IPS DF 6.9 (cell line): ENCODE data around the gene RALB.

Experiments used
- DNase-seq: peaks from one replicate; pipeline ENCODE4 v3.0.0-alpha.2; 2013; ENCODE audit warnings: low read depth, low spot score
- H3K27ac ChIP-seq: one replicate; pipeline ENCODE4 v1.5.1; 2013; ENCODE audit warnings: low read length, control low read depth
- H3K27me3 ChIP-seq: 2 replicates; pipeline ENCODE4 v1.6.1; 2013; ENCODE audit warnings: mild to moderate bottlenecking, low read length; ENCODE audit not compliant: control insufficient read depth, insufficient read depth
- H3K36me3 ChIP-seq: 2 replicates; pipeline ENCODE4 v1.6.1; 2013; ENCODE audit warnings: low read length; ENCODE audit not compliant: control insufficient read depth, insufficient read depth
- H3K4me1 ChIP-seq: 2 replicates; pipeline ENCODE4 v1.6.1; 2013; ENCODE audit warnings: low read length; ENCODE audit not compliant: control insufficient read depth, insufficient read depth
- H3K4me3 ChIP-seq: 2 replicates; pipeline ENCODE4 v1.5.1; 2013; ENCODE audit warnings: mild to moderate bottlenecking, low read length
- H3K9me3 ChIP-seq: 2 replicates; pipeline ENCODE4 v1.6.1; 2013; ENCODE audit warnings: low read length, inconsistent platforms; ENCODE audit not compliant: control insufficient read depth, insufficient read depth
- WGBS: extraction: QIAGEN DNeasy Blood & Tissue Kit; methylation state at CpG from one replicate; pipeline ENCODE4 v1.1.7; 2013; ENCODE audit warnings: mixed read lengths, missing lambda C conversion rate; ENCODE audit not compliant: insufficient read length, insufficient coverage; 5-methylcytosine and 5-hydroxymethylcytosine counted together

RALB gene

DNA sequence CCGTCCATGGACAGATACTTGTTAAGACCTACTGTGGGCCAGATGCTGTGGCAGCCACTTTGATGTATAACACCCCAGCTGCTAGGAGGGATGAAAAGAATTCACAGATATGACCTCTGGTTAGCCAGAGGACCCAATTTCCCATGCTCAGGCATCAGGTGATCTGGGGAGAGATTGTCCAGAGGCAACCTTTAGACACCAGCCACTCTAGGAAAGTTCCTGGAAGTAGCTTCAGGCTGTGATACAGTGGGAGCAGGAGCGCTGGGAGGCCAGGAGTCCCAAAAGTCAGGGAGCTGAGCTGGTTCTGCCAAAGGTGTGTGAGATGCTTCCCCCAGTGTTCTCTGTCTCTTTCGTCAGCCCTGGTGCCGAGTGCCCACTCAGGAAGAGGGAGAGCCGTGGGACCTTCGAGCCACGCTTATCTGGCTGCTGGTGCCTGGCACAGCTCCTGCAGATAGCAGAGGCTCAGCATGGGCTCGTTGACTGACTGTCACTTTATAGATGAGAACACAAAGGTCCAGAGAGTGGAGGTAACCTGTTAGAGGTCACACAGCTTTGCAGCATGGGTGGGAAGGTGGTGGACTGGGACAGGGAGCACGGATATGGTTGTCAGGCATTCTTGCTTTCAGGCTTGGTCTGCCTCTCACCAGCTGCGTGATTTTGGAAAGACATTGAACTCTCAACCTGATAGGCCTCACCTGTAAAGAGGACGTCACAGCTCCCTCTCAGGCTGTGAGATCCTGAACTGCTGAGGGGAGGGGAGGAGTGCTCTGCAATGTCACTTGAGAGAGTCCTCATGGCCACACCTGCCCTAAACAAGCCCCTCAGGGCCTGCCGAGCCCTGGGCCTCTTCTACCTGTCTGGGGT, 7.8 kb upstream of the RALB start:
- Histone ChIP-seq H3K4me1 (peaks cover 11% of the 10 kb centered on the region), H3K27me3 (no peaks in the 10 kb centered on the region), H3K27ac (no peak overlapping the region), H3K36me3 (no peaks in the 10 kb centered on the region), H3K4me3 (no peak overlapping the region), H3K9me3 (no peaks in the 10 kb centered on the region)
- DNase-seq = no peak
- whole genome bisulfite sequencing = no CpG with 5 or more reads among the region's 12 CpGs

DNA sequence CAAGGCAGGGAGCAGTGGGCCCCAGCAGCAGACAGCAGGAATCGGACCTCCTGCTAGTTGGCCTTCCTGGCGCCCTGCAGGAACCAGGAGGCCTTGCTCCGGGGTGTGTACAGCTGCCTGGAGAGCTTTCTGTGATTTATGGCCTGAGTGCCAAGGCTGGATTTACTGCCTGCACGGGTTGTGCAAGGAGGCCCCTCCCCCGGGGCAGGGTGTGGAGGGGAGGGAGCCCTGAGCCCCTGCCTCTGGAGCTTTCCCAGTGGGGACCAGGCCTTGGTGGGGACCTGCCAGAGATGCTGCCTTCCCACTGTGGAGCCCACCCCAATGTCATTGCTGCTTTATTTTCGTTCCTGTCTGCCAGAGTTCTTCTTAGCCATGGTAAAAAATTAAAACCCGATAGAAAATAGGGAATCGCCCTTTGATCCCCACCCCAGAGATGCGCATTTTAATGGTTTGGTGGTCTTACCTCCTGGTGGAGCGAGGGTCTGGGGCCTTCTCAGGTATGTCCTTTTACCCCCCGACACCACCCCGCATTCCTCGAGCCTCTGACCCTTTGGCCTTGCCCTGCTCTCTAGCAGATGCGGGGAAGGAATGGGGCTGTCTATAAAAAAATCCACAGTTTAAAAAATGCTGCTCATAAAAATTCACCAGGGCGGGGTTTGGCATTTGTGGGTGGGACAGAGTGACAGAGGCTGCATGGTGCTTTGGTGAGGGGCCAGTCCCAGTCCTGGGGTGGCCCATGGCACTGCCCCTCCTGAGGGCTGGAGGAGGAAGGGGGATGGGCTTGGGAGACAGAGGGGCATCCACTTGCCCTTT, 6.9 kb upstream of the RALB start:
- WGBS = no CpG with 5 or more reads among the region's 15 CpGs
- no peaks in the 10 kb centered on the region; the same call in 1 of the 2 replicates for H3K27me3 ChIP-seq
- no peak overlapping the region for H3K4me3 ChIP-seq
- H3K27ac ChIP-seq = no peak overlapping the region
- no peaks in the 10 kb centered on the region for H3K36me3 ChIP-seq
- DNase-seq = no peak
- H3K4me1 ChIP-seq = peaks cover 11% of the 10 kb centered on the region
- H3K9me3 ChIP-seq = no peaks in the 10 kb centered on the region

GRCh38 chr2:120246546-120247300, 5.9 kb upstream of the RALB start:
- WGBS = no CpG with 5 or more reads among the region's 20 CpGs
- no peak overlapping the region for H3K27ac ChIP-seq
- peaks cover 5% of the 10 kb centered on the region; the same call in 1 of the 2 replicates for H3K27me3 ChIP-seq
- H3K36me3 ChIP-seq = no peaks in the 10 kb centered on the region
- DNase-seq = no peak
- no peaks in the 10 kb centered on the region for H3K9me3 ChIP-seq
- H3K4me3 ChIP-seq = no peak overlapping the region
- peaks cover 11% of the 10 kb centered on the region for H3K4me1 ChIP-seq

DNA sequence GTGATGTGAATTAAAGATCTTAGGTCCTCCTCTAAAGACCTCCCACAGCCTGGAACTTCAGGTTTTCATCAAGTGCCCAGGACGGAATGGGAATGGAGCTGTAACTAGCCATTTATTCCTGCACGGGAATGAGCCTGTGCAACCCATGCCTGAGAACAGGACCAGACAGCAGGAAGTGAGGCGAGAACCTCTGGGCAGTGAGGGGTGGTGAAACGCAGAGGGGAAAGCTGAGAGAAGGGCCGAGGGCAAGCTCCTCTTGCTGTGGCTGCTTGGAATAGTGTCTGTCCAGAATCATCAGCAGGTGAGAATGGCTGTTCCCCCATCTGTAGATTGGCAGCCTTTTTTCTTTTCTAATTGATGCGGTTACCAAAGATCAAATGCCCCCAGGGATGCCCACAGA, 4.8 kb upstream of the RALB start:
- Histone ChIP-seq H3K27ac (no peak overlapping the region), H3K4me3 (no peak overlapping the region), H3K9me3 (no peaks in the 10 kb centered on the region), H3K4me1 (peaks cover 11% of the 10 kb centered on the region), H3K27me3 (peaks cover 5% of the 10 kb centered on the region; the same call in 1 of the 2 replicates), H3K36me3 (no peaks in the 10 kb centered on the region)
- no peak for DNase-seq
- no CpG with 5 or more reads among the region's 6 CpGs for WGBS

DNA sequence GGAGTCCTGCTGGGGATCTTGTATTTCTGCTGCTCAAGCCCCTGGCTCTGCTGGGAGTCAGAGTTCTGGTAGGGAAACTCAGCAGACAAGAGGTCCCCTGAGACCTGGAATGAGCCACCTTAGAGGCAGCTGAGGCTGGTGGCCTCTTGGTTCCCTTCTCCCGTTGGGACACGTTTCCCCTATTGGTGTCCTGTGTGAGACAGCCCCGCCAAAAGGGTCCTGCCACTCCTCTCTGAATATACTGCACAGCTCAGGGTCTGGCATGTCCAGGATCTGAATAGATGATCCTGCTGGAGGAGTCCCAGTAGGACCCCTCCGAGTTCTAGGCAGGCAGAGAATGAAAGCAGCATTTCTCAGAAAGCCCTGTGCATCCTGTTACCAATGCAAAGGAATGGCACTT, 2.0 kb upstream of the RALB start:
- Histone ChIP-seq H3K27ac (no peak overlapping the region), H3K36me3 (no peaks in the 10 kb centered on the region), H3K4me1 (peaks cover 9% of the 10 kb centered on the region), H3K27me3 (peaks cover 10% of the 10 kb centered on the region; the same call in 1 of the 2 replicates), H3K4me3 (no peak overlapping the region), H3K9me3 (no peaks in the 10 kb centered on the region)
- WGBS = no CpG with 5 or more reads among the region's 4 CpGs
- DNase-seq = no peak

- no peak for DNase-seq
- H3K27me3 ChIP-seq = peaks cover 10% of the 10 kb centered on the region; the same call in 1 of the 2 replicates
- H3K4me3 ChIP-seq = no peak overlapping the region
- no CpG with 5 or more reads among the region's 3 CpGs for WGBS
- no peaks in the 10 kb centered on the region for H3K36me3 ChIP-seq
- H3K9me3 ChIP-seq = no peaks in the 10 kb centered on the region
- H3K27ac ChIP-seq = no peak overlapping the region
- H3K4me1 ChIP-seq = peaks cover 7% of the 10 kb centered on the region
Observed at GRCh38 chr2:120251078-120251477, 1.6 kb upstream of the RALB start.

DNA sequence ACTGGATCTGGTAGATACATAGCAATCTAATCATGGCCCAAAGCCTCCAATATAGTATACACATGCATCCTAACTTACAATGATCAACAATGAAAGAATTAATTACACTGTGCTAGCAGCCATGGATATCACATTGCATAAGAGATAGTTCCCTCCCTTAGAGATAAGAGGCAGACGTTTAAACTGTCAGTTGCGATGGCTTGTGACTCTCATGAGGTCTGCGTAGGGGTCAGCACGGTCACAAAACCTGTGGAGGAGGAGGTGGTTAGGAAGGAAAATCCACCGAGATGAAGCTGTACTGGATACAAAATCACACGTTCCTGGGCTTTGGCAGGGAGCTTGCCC, 800 bp upstream of the RALB start:
- Histone ChIP-seq H3K27ac (no peak overlapping the region), H3K4me1 (0 out of 2 replicates have a peak, but pooled peaks cover 2% of the 10 kb centered on the region), H3K27me3 (peaks cover 10% of the 10 kb centered on the region; the same call in 1 of the 2 replicates), H3K36me3 (no peaks in the 10 kb centered on the region), H3K4me3 (peak overlapping the region; percentile 89; the same call in 1 of the 2 replicates), H3K9me3 (no peaks in the 10 kb centered on the region)
- no CpG with 5 or more reads among the region's 6 CpGs for WGBS
- no peak for DNase-seq

GRCh38 chr2:120253021-120253882, 600 bp downstream of the RALB start:
- no CpG with 5 or more reads among the region's 60 CpGs for WGBS
- H3K9me3 ChIP-seq = no peaks in the 10 kb centered on the region
- no peaks in the 10 kb centered on the region for H3K36me3 ChIP-seq
- H3K4me1 ChIP-seq = 0 out of 2 replicates have a peak, but pooled peaks cover 2% of the 10 kb centered on the region
- peaks cover 10% of the 10 kb centered on the region; the same call in 1 of the 2 replicates for H3K27me3 ChIP-seq
- peak overlapping the region; percentile 89 for H3K4me3 ChIP-seq
- no peak for DNase-seq
- no peak overlapping the region for H3K27ac ChIP-seq

DNA sequence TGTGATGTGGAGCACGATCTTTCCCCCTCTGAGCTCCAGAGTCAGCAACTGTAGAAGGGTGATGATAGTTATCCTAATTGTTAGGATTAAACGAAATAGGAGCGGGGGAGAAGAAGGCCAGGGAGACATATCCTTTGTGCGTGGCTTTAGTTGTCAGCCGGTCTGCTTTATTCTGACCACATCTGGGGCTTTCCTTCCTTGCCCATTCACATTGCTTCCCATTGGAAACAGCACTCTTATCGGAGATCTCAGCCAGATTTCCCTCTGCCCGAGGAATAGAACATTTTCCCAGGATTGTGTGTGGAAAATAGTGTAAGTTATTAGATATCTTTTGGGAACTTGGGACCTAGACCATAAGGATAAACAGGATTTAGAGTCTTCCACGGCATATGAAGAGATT, 1.5 kb downstream of the RALB start:
- H3K4me3 ChIP-seq = no peak overlapping the region
- no peak overlapping the region for H3K27ac ChIP-seq
- WGBS = no CpG with 5 or more reads among the region's 8 CpGs
- DNase-seq = no peak
- 0 out of 2 replicates have a peak, but pooled peaks cover 2% of the 10 kb centered on the region for H3K4me1 ChIP-seq
- H3K9me3 ChIP-seq = no peaks in the 10 kb centered on the region
- H3K27me3 ChIP-seq = peaks cover 10% of the 10 kb centered on the region; the same call in 1 of the 2 replicates
- no peaks in the 10 kb centered on the region for H3K36me3 ChIP-seq
